MM.1S (cell line): ENCODE measurements around the gene ANKRD9.
"Not testable (repeated sequence)": the region's sequence is repeated elsewhere in the genome, so short reads cannot be mapped to it uniquely, and the experiment has no call there.

Experiments used
- DNase-seq: peaks from one replicate; pipeline ENCODE4 v3.0.0-alpha.2; 2015
- H2AFZ ChIP-seq: fragments of 300-600 bp; sonication (generic); 2 replicates; pipeline ENCODE4 v1.6.0; 2016; ENCODE audit warnings: antibody characterized with exemption, low read length
- H3F3A ChIP-seq: fragments of 300-600 bp; sonication (generic); 2 replicates; pipeline ENCODE4 v1.6.1; 2016; ENCODE audit warnings: mild to moderate bottlenecking, antibody characterized with exemption, low read length, moderate library complexity, mixed read lengths; ENCODE audit not compliant: insufficient read depth
- H3K27ac ChIP-seq: fragments of 300-600 bp; sonication (generic); 2 replicates; pipeline ENCODE4 v1.5.1; 2016; ENCODE audit warnings: mild to moderate bottlenecking, low read length
- H3K27me3 ChIP-seq: fragments of 300-600 bp; sonication (generic); replicated peaks from 2 replicates; pipeline ENCODE4 v1.6.0; 2016; ENCODE audit warnings: low read length; ENCODE audit not compliant: insufficient read depth
- H3K36me3 ChIP-seq: fragments of 300-600 bp; sonication (generic); replicated peaks from 2 replicates; pipeline ENCODE4 v1.6.1; 2016; ENCODE audit warnings: mild to moderate bottlenecking, low read length, mixed read lengths; ENCODE audit not compliant: insufficient read depth
- H3K4me1 ChIP-seq: fragments of 300-600 bp; sonication (generic); 2 replicates; pipeline ENCODE4 v1.6.1; 2016; ENCODE audit warnings: low read length, mixed read lengths
- H3K4me2 ChIP-seq: fragments of 300-600 bp; sonication (generic); 2 replicates; pipeline ENCODE4 v1.6.0; 2016; ENCODE audit warnings: low read depth, low read length
- H3K4me3 ChIP-seq: fragments of 300-600 bp; sonication (generic); 2 replicates; pipeline ENCODE4 v1.5.1; 2016; ENCODE audit warnings: low read length, mixed read lengths
- H3K79me2 ChIP-seq: fragments of 300-600 bp; sonication (generic); 2 replicates; pipeline ENCODE4 v1.6.1; 2016; ENCODE audit warnings: mixed run types, low read length, mixed read lengths
- H3K9ac ChIP-seq: fragments of 300-600 bp; sonication (generic); 2 replicates; pipeline ENCODE4 v1.6.1; 2016; ENCODE audit warnings: low read length, mixed read lengths
- H3K9me2 ChIP-seq: fragments of 300-600 bp; sonication (generic); replicated peaks from 2 replicates; pipeline ENCODE4 v1.6.1; 2016; ENCODE audit warnings: mild to moderate bottlenecking, low read length, mixed read lengths; ENCODE audit not compliant: insufficient read depth
- H3K9me3 ChIP-seq: fragments of 300-600 bp; sonication (generic); replicated peaks from 2 replicates; pipeline ENCODE4 v1.6.1; 2016; ENCODE audit warnings: mild to moderate bottlenecking, low read length, mixed read lengths; ENCODE audit not compliant: insufficient read depth
- H4K20me1 ChIP-seq: fragments of 300-600 bp; sonication (generic); 2 replicates; pipeline ENCODE4 v1.6.1; 2016; ENCODE audit warnings: mild to moderate bottlenecking, low read length, moderate library complexity, mixed read lengths; ENCODE audit not compliant: insufficient read depth
- EZH2 ChIP-seq: fragments of 300-600 bp; sonication (generic); optimal IDR thresholded peaks from 2 replicates; pipeline ENCODE3; 2017; ENCODE audit warnings: low read depth, mild to moderate bottlenecking, antibody characterized with exemption, low read length, mixed read lengths
- EZH2phosphoT487 ChIP-seq: fragments of 300-600 bp; sonication (generic); IDR thresholded peaks from 2 replicates; pipeline ENCODE4 v1.6.1; 2018; ENCODE audit warnings: antibody characterized with exemption, low read length
- TF ChIP-seq, protein P1 (sequence below): fragments of 300-600 bp; sonication (generic); IDR thresholded peaks from 2 replicates; pipeline ENCODE4 v1.5.1; 2016; ENCODE audit warnings: antibody characterized with exemption, low read length, mixed read lengths

The ANKRD9 gene

DNA sequence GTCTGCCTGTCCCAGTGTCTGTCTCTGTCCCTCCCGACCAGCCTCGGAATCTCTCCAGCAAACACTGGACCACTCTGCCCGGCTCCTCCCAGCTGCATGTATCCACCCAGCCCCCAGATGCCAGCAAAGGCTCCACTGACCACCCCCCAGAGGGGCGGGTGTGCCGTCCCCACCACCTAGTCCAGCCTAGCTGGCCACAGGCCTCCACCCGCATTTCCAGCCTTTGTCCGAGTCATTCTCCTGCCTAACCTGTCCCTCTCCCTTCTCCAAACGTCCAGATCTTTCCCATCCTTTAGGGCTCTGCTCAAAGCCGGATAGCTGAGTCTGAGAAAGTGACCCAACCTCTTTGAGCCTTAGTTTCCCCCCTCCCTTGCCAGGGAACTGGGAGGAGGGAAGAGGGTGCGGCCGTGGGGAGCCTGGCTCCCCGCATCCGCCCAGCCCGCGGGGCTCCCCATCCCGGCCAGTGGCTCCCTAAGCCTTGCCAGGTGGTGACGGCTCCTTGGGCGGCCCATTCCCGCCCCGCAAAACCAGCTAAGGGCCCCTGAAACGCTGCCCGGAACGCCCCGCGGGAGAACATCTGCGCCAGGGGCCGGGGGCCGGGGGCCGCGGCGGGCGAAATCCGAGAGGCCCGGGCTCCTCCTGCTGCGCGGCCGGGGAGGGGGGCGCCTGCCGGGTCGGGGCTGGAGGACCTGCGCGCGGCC lies 34.6 kb upstream of the ANKRD9 start:
- Histone ChIP-seq H2AFZ (no peak overlapping the region), H3K4me1 (no peaks in the 10 kb centered on the region), H3K27ac (no peak overlapping the region), H3K27me3 (peaks cover 16% of the 10 kb centered on the region), H3K4me2 (no peak overlapping the region), H3K4me3 (no peak overlapping the region), H3K9me3 (no peaks in the 10 kb centered on the region), H3K9me2 (no peaks in the 10 kb centered on the region), H3K9ac (no peak overlapping the region), H4K20me1 (no peaks in the 10 kb centered on the region), H3F3A (no peaks in the 10 kb centered on the region), H3K36me3 (no peaks in the 10 kb centered on the region), H3K79me2 (no peaks in the 10 kb centered on the region)
- no peak for DNase-seq
- TF ChIP-seq, protein P1, sequence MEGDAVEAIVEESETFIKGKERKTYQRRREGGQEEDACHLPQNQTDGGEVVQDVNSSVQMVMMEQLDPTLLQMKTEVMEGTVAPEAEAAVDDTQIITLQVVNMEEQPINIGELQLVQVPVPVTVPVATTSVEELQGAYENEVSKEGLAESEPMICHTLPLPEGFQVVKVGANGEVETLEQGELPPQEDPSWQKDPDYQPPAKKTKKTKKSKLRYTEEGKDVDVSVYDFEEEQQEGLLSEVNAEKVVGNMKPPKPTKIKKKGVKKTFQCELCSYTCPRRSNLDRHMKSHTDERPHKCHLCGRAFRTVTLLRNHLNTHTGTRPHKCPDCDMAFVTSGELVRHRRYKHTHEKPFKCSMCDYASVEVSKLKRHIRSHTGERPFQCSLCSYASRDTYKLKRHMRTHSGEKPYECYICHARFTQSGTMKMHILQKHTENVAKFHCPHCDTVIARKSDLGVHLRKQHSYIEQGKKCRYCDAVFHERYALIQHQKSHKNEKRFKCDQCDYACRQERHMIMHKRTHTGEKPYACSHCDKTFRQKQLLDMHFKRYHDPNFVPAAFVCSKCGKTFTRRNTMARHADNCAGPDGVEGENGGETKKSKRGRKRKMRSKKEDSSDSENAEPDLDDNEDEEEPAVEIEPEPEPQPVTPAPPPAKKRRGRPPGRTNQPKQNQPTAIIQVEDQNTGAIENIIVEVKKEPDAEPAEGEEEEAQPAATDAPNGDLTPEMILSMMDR, result no peak
- TF ChIP-seq EZH2 (no peak), EZH2phosphoT487 (no peak)

DNA sequence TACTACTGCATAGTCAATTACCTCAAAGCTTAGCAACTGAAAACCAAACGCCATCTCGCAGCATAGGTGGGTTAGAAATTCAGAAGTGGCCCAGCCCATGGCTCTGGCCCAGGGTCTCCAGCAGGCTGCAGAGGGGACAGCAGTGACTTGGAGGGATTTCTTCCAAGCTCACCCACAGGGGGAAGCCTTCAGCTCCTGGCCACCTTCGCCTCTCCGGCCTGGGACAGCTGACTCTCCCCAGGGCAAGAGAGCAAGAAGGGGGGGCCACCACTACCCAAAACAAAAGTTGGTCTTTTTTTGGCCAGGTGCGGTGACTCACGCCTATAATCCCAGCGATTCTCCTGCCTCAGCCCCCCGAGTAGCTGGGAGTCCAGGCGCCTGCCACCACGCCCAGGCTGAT lies 32.2 kb upstream of the ANKRD9 start:
- TF ChIP-seq, protein P1, result no peak
- TF ChIP-seq EZH2, result no peak
- TF ChIP-seq EZH2phosphoT487, result no peak
- H3F3A ChIP-seq, result no peaks in the 10 kb centered on the region
- no peak overlapping the region for H3K4me3 ChIP-seq
- no peaks in the 10 kb centered on the region for H3K9me2 ChIP-seq
- H3K79me2 ChIP-seq, result no peaks in the 10 kb centered on the region
- no peaks in the 10 kb centered on the region for H3K4me1 ChIP-seq
- H3K9ac ChIP-seq, result no peak overlapping the region
- H3K27me3 ChIP-seq, result peaks cover 16% of the 10 kb centered on the region
- H3K27ac ChIP-seq, result no peak overlapping the region
- H3K4me2 ChIP-seq, result no peak overlapping the region
- no peaks in the 10 kb centered on the region for H3K9me3 ChIP-seq
- H3K36me3 ChIP-seq, result no peaks in the 10 kb centered on the region
- no peaks in the 10 kb centered on the region for H4K20me1 ChIP-seq
- no peak for DNase-seq
- no peak overlapping the region for H2AFZ ChIP-seq

DNA sequence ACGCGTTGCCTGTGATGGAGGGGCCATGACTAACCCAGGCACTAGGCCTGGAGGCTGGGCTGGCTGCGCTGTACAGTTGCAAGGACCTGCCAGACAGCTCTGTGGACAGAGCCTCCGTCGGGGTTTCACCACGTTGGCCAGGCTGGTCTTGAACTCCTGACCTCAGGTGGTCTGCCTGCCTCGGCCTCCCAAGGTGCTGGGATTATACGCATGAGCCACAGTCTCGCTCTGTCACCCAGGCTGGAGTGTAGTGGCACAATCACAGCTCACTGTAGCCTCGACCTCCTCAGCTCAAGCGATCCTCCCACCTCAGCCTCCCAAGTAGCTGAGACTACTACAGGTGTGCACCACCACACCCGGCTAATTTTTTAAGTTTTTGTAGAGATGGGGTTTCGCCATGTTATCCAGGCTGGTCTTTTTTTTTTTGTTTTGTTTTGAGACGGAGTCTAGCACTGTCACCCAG lies 31.5 kb upstream of the ANKRD9 start:
- not testable (repeated sequence) for H2AFZ ChIP-seq, H3K9me2 ChIP-seq, H3K9ac ChIP-seq, H3K36me3 ChIP-seq, H4K20me1 ChIP-seq, H3K4me3 ChIP-seq, H3K4me1 ChIP-seq, H3K79me2 ChIP-seq, H3K4me2 ChIP-seq, H3F3A ChIP-seq, DNase-seq, H3K9me3 ChIP-seq, H3K27ac ChIP-seq
- H3K27me3 ChIP-seq, result peaks cover 16% of the 10 kb centered on the region

DNA sequence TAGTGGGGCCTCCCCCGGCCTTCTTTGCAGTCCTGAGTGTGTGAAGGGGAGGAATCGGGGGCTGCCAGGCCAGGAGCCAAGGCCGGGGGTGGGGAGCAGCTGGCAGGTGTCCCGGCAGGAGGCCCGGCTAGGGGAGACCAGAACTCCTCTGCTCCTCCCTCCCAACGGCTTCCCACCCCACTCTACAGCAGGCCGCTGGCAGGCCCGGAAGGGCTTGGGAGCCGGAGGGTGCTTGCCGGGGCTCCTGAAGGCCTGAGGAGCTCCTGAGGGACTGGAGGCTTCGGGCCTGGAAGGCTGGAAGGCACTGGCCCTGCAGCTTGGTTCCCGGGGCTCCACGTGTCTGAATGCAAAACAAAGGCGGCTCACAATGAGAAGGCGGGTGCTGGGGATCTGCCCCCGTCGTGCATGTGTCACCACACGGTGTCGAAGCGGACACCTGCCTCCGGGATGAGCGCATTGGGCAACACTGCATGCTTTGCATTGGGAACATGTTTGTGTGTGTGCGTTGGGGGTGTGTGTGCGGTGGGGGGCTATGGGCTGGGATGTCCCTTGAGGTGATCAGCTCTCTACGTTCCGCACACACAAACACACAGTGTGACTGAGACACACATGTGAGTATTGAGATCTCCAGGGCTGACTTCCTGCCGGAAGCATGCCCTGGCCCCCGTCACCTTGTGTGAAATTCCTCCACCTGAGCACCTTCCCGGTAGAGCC lies 30.9 kb upstream of the ANKRD9 start:
- DNase-seq, result no peak
- TF ChIP-seq, protein P1, result no peak
- no peak for TF ChIP-seq EZH2
- no peak for TF ChIP-seq EZH2phosphoT487
- Histone ChIP-seq H2AFZ (no peak overlapping the region), H3K4me1 (no peaks in the 10 kb centered on the region), H3K4me3 (no peak overlapping the region), H3K27me3 (peaks cover 16% of the 10 kb centered on the region), H3F3A (no peaks in the 10 kb centered on the region), H3K4me2 (no peak overlapping the region), H3K79me2 (no peaks in the 10 kb centered on the region), H4K20me1 (no peaks in the 10 kb centered on the region), H3K36me3 (no peaks in the 10 kb centered on the region), H3K9ac (no peak overlapping the region), H3K9me2 (no peaks in the 10 kb centered on the region), H3K9me3 (no peaks in the 10 kb centered on the region), H3K27ac (no peak overlapping the region)
